ENCODE data around the gene ARHGAP22. TPM values are rescaled to one million over a fixed set of nuclear protein-coding genes. Genes with fewer than 3 reads are reported as not detected.

ARHGAP22 gene
- total RNA-seq, 1 donor: 45.6 TPM

DNA sequence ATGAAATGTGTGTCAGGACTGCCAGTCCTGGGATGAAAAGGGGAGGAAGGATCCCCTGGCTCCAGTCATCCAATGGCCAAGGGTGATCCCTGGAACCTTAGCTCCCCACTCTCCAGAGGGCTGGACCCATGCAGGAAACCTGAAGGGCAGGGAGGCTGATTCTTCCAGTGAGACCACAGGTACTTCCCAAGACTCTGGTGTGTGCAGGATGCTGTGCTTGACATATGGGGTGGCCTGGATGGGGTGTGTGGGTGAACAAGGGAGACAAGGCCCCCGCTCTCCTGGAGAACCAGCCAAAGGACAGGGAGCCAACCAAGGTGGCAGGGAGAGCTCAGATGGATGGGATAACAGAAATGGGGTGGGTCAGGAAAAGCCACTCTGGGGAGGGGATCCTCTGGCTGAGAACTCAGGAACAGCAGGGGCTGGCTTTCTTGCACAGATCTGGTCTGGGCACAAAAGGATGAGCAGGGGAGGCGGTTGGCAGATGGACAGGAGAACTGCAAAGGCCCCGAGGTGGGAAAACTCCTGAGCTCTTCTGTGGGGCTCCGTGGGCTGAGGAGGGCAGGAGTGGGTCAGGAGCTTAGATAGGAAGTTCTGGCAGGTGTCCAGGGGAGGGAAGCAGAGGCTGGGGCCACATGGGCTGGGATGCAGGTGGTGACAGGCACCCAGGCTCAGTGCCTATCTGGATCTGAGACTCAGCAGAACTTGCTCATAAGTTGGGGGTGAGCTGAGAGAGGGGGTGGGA is 100.6 kb downstream of the ARHGAP22 start:
- Histone ChIP-seq H3K4me3 (ENCODE audit: insufficient read depth, low read length) (no peak overlapping the region), H3K4me1 (ENCODE audit: insufficient read depth, low read length) (peaks cover 13% of the 10 kb centered on the region), H4K20me1 (ENCODE audit: insufficient read depth, low read length) (peaks cover 62% of the 10 kb centered on the region), H3K36me3 (ENCODE audit: insufficient read depth, low read length) (peaks cover 14% of the 10 kb centered on the region), H3K4me2 (ENCODE audit: insufficient read depth, low read length) (no peak overlapping the region), H3K27me3 (ENCODE audit: insufficient read depth, low read length) (no peaks in the 10 kb centered on the region), H2AFZ (ENCODE audit: low read length) (no peak overlapping the region), H3K9me3 (ENCODE audit: low read depth, low read length) (no peaks in the 10 kb centered on the region), H3K79me2 (ENCODE audit: insufficient read depth, low read length) (peaks cover 98% of the 10 kb centered on the region), H3K27ac (ENCODE audit: low read depth, low read length) (peak overlapping the region; percentile 17)
- no peak for TF ChIP-seq CTCF (IDR thresholded peaks at IDR 0.05; ENCODE audit: extremely low read depth, low read depth, low read length)
- DNase-seq (ENCODE audit: insufficient read length, low spot score, missing footprints): peak; percentile 58

DNA sequence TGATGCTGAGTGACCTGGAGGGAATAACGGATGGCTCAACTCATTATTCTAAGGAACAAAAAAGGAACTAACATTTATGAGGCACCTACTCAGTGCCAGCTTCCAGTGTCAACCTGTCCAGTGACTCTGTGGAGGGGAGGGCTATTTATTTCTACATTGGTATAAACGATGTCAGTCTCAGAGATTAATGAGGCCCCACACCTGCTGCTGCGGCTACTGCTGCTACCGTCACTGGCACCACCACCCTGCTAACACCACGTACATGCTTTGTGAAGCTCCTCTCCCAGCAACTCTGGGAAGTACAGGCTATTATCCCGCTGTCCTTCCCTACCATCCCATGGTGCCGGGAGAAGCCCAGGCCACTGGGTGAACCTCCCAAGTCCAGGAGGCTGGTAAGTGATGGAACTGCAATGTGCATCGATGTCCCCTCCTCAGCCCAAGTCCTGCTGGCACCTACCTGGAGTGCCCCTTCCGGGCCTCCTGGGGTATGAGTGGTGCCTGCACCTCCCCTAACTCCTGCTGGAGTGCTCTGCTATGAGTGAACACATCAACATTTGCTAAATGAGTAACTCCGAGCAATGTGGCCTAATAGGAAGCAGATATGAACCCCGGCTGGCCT is 101.5 kb downstream of the ARHGAP22 start:
- no peak for DNase-seq (ENCODE audit: insufficient read length, low spot score, missing footprints)
- no peak for TF ChIP-seq CTCF (IDR thresholded peaks at IDR 0.05; ENCODE audit: extremely low read depth, low read depth, low read length)
- Histone ChIP-seq H3K4me1 (ENCODE audit: insufficient read depth, low read length) (peaks cover 10% of the 10 kb centered on the region), H3K4me2 (ENCODE audit: insufficient read depth, low read length) (no peak overlapping the region), H3K9me3 (ENCODE audit: low read depth, low read length) (no peaks in the 10 kb centered on the region), H3K27ac (ENCODE audit: low read depth, low read length) (peak overlapping the region; percentile 11), H3K4me3 (ENCODE audit: insufficient read depth, low read length) (no peak overlapping the region), H4K20me1 (ENCODE audit: insufficient read depth, low read length) (peaks cover 60% of the 10 kb centered on the region), H2AFZ (ENCODE audit: low read length) (no peak overlapping the region), H3K79me2 (ENCODE audit: insufficient read depth, low read length) (peaks cover 98% of the 10 kb centered on the region), H3K36me3 (ENCODE audit: insufficient read depth, low read length) (peaks cover 14% of the 10 kb centered on the region), H3K27me3 (ENCODE audit: insufficient read depth, low read length) (no peaks in the 10 kb centered on the region)

- Histone ChIP-seq H3K9me3 (ENCODE audit: low read depth, low read length) (no peaks in the 10 kb centered on the region), H3K27me3 (ENCODE audit: insufficient read depth, low read length) (no peaks in the 10 kb centered on the region), H3K4me1 (ENCODE audit: insufficient read depth, low read length) (peaks cover 8% of the 10 kb centered on the region), H3K36me3 (ENCODE audit: insufficient read depth, low read length) (peaks cover 14% of the 10 kb centered on the region), H3K79me2 (ENCODE audit: insufficient read depth, low read length) (peaks cover 98% of the 10 kb centered on the region), H3K27ac (ENCODE audit: low read depth, low read length) (no peak overlapping the region), H2AFZ (ENCODE audit: low read length) (no peak overlapping the region), H4K20me1 (ENCODE audit: insufficient read depth, low read length) (peaks cover 57% of the 10 kb centered on the region), H3K4me3 (ENCODE audit: insufficient read depth, low read length) (no peak overlapping the region), H3K4me2 (ENCODE audit: insufficient read depth, low read length) (no peak overlapping the region)
- no peak for DNase-seq (ENCODE audit: insufficient read length, low spot score, missing footprints)
- no peak for TF ChIP-seq CTCF (IDR thresholded peaks at IDR 0.05; ENCODE audit: extremely low read depth, low read depth, low read length)
Measured at GRCh38 chr10:48502791-48503190, 102.1 kb downstream of the ARHGAP22 start.
